Osteocyte (in vitro differentiated cells): Measurements from ENCODE around the gene DOK6. TPM values are rescaled to one million over a fixed set of nuclear protein-coding genes. Genes with fewer than 3 reads are reported as not detected.

Source experiments
- DNase-seq: peaks from one replicate; pipeline ENCODE4 v3.0.0; 2021; ENCODE audit warnings: mixed read lengths; ENCODE audit not compliant: unreplicated experiment; ENCODE audit errors: extremely low spot score
- H3K27ac Mint-ChIP-seq: one replicate; pipeline ENCODE4 v1.8.0; 2021; ENCODE audit warnings: mild to moderate bottlenecking, mixed read lengths; ENCODE audit not compliant: unreplicated experiment
- H3K27me3 Mint-ChIP-seq: one replicate; pipeline ENCODE4 v1.8.0; 2021; ENCODE audit warnings: mixed read lengths; ENCODE audit not compliant: unreplicated experiment
- H3K36me3 Mint-ChIP-seq: one replicate; pipeline ENCODE4 v1.8.0; 2021; ENCODE audit warnings: mixed read lengths; ENCODE audit not compliant: unreplicated experiment
- H3K4me1 Mint-ChIP-seq: one replicate; pipeline ENCODE4 v1.8.0; 2021; ENCODE audit warnings: mixed read lengths; ENCODE audit not compliant: unreplicated experiment
- H3K4me3 Mint-ChIP-seq: one replicate; pipeline ENCODE4 v1.8.0; 2021; ENCODE audit warnings: mild to moderate bottlenecking, moderate library complexity, mixed read lengths; ENCODE audit not compliant: unreplicated experiment
- H3K9me3 Mint-ChIP-seq: one replicate; pipeline ENCODE4 v1.8.0; 2021; ENCODE audit warnings: mixed read lengths; ENCODE audit not compliant: unreplicated experiment
- CTCF ChIP-seq: fragments of 200-600 bp; sonication (generic); IDR thresholded peaks from 2 replicates; pipeline ENCODE4 v1.5.0; 2021; ENCODE audit warnings: antibody characterized with exemption, mild to moderate bottlenecking, moderate library complexity
- total RNA-seq: library from RNA; stranded (reverse); gene quantifications from 2 replicates; pipeline ENCODE4 v1.2.1, GENCODE V29; 2021

Gene DOK6
- total RNA-seq, 1 donor from 2014 or later = 4.6 TPM

- peaks cover 2% of the 10 kb centered on the region for H3K36me3 Mint-ChIP-seq
- H3K4me3 Mint-ChIP-seq = no peak overlapping the region
- no peaks in the 10 kb centered on the region for H3K9me3 Mint-ChIP-seq
- no peaks in the 10 kb centered on the region for H3K4me1 Mint-ChIP-seq
- H3K27me3 Mint-ChIP-seq = peaks cover 21% of the 10 kb centered on the region
- DNase-seq = no peak
- no peak for TF ChIP-seq CTCF
- no peak overlapping the region for H3K27ac Mint-ChIP-seq
These were observed 17.5 kb upstream of the DOK6 start for GRCh38 chr18:69383186-69383585.

- Mint-ChIP-seq H3K4me1 (no peaks in the 10 kb centered on the region), H3K27ac (no peak overlapping the region), H3K36me3 (no peaks in the 10 kb centered on the region), H3K4me3 (no peak overlapping the region), H3K27me3 (peaks cover 14% of the 10 kb centered on the region), H3K9me3 (no peaks in the 10 kb centered on the region)
- no peak for TF ChIP-seq CTCF
- DNase-seq = no peak
These were observed 13.5 kb upstream of the DOK6 start for GRCh38 chr18:69387186-69387585.

GRCh38 chr18:69388222-69388621 is 12.5 kb upstream of the DOK6 start:
- TF ChIP-seq CTCF = no peak
- Mint-ChIP-seq H3K9me3 (no peaks in the 10 kb centered on the region), H3K36me3 (no peaks in the 10 kb centered on the region), H3K27me3 (peaks cover 11% of the 10 kb centered on the region), H3K4me3 (no peak overlapping the region), H3K4me1 (no peaks in the 10 kb centered on the region), H3K27ac (no peak overlapping the region)
- no peak for DNase-seq

- no peak for DNase-seq
- Mint-ChIP-seq H3K27ac (no peak overlapping the region), H3K4me3 (no peak overlapping the region), H3K9me3 (no peaks in the 10 kb centered on the region), H3K36me3 (peaks cover 2% of the 10 kb centered on the region), H3K4me1 (peaks cover 13% of the 10 kb centered on the region), H3K27me3 (peaks cover 33% of the 10 kb centered on the region)
- TF ChIP-seq CTCF = no peak
These were observed 3.6 kb upstream of the DOK6 start for GRCh38 chr18:69397096-69397495.

GRCh38 chr18:69399253-69399652 is 1.4 kb upstream of the DOK6 start:
- no peak overlapping the region for H3K27ac Mint-ChIP-seq
- H3K4me1 Mint-ChIP-seq = peaks cover 15% of the 10 kb centered on the region
- no peak for TF ChIP-seq CTCF
- H3K27me3 Mint-ChIP-seq = peaks cover 46% of the 10 kb centered on the region
- H3K4me3 Mint-ChIP-seq = no peak overlapping the region
- peaks cover 2% of the 10 kb centered on the region for H3K36me3 Mint-ChIP-seq
- H3K9me3 Mint-ChIP-seq = no peaks in the 10 kb centered on the region
- no peak for DNase-seq
